SKM-1 treated with dmso at 0.1 percent for 144 hours (cell line): ENCODE results near the gene OR5AR1.
"Not testable (repeated sequence)": the region's sequence is repeated elsewhere in the genome, so short reads cannot be mapped to it uniquely, and the experiment has no call there.

ENCODE experiments used
- DNase-seq: peaks from one replicate; lab custom pipeline; 2025; ENCODE audit not compliant: unreplicated experiment; lab: John Stamatoyannopoulos, UW

Gene OR5AR1

DNA sequence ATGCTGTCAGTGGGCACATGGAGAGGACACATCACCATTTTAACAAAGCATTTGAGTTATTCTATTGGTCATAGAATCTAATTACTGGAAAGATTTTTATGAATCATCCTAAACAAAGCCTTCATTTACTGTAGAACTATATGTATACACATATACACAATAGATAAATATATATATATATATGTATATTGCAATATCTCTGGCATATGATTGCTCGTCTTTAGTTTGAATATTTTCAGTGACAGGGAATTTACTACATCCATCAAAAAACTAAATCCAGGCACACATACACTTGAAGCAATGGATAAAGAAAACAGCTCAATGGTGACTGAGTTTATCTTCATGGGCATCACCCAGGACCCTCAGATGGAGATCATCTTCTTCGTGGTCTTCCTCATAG lies at the start of gene OR5AR1:
Gene OR5AR1, plus strand, starts transcription at position 301 of the 400 bp plus-strand sequence. Its CDS starts 0 bp downstream, at position 301.
- no peak for DNase-seq

DNA sequence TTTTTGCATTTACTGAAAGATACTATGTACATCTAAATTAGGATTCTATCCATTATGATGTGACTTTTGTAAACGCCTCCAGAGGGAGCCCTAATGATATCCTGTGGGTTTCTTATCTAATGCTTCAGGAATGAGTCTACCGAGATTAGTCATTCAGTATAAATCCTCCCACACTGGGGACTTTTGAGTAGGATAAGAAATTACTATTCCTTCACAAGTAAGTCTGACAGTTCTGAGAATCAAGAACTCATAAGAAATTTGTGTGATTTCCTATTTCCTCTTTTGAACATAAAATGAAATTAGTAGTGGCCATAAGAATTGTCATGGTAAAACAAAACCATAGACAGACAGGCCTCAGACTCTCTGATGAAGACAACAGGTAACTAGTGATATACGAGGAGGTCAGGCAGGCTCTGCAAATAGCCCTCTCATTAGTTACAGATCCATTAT lies 38.8 kb upstream of the OR5AR1 start:
- DNase-seq = peak; percentile 21

DNA sequence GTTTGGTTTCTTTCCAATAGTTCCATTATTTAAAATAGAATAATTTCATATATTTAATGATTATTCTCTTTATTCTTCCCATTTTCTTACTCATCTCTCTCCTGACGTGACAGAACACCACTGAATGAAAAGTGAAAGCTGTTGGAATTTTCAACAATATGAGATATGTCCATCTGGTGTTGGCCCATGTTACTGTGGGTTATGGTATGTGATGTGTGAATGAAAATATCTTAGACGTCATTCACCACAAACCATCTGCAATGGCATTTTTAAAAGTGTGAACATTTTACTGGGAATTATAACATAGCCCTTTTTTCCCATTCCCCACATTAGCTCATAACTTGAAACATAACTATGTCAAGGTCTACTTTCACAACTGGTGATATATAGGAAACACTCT lies 37.5 kb upstream of the OR5AR1 start:
- no peak for DNase-seq

DNA sequence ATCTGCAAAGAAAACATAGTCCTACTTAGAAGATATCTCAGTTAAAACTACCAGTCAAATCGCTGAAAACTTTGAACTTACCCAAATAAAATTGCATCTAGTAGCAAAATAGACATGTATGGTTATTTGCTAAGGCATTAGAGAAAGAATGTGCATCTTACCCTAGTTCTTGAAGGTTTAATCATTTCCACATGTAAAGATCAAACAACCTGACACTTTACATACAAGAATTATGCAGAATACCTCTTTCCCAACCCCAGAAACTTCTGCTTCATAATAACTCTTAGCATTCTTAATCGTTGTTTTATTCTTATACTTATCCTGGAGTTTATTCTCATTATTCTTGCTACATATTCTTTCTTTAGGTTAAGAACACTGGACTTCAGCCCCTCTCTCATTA lies 31.2 kb upstream of the OR5AR1 start:
- no peak for DNase-seq

DNA sequence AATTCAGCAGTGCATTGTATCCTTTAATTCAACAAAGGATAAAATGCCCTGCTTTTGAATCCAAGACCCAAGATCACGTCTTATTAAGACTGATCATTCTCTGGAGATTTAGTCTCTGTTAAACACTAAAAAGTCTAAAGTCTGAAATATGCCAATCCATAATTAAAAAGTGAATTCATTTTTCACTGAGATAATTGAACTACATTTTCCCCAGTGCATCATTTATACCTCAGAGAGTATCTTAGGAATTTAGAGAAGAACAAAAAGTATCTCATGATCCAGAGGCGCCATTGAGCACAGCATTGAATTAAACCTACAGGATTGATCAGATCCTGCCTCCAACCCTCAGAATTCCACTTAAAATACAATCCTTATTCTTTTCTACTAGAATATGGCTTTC lies 26.6 kb upstream of the OR5AR1 start:
- DNase-seq = no peak

DNA sequence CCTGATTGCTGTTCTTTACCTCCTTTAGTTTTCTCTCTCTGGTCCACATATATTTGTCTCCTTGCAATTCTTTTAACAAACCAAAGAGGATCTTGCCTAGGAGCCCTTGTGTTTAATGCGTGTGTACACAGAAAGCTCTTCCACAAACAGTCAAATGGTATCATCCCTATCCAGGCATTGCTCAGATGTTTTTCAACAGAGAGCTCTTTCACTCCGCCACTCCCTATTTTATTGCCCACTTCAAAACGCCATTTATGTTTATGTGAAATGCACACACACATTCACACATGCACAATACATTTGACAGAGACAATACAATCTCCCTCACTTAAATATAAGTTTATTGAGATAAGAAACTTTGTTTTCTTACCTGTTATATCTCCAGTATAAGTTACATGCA lies 26.0 kb upstream of the OR5AR1 start:
- DNase-seq = no peak

DNA sequence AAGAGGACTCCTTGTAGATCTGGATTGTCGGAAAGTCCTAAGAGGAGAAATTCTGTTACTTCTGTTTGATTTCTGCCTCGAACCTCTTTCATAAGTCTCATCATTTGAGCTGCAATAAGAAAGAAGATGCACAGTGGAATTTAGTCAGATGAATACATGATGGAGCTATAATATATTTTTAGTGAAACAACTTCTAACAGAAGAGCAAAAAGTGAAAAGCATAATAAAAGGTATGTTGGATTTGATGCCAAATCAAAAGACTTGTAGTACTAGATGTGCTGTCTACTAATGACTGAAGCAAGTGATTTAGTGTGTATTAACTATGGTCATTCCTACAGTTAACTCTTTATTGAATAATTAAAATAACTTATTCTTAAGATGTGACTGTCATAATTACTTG lies 21.1 kb upstream of the OR5AR1 start, which contains the start of gene OR5AP2:
Gene OR5AP2, minus strand, starts transcription at position 101 of the 400 bp plus-strand sequence. Its CDS starts 0 bp downstream, at position 101.
- DNase-seq = no peak

DNA sequence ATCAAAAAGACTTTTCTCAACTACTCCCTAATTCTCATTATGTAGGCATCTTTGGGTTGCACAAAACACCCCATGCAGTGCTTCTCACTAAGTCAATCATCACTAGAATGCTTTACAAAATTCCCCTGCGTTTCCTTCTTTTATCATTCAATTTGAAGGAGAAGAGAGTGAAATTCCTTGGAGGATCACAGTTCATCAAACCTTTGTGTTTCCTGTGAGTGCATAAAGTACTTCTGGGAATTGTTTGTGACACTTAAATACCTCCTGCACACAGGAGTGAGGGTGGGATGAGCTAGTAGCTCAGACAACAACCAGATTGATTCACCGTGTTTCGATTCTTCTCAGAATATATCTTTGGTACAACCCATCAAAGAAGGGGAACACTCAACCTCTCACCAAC lies 3.7 kb upstream of the OR5AR1 start:
- no peak for DNase-seq

DNA sequence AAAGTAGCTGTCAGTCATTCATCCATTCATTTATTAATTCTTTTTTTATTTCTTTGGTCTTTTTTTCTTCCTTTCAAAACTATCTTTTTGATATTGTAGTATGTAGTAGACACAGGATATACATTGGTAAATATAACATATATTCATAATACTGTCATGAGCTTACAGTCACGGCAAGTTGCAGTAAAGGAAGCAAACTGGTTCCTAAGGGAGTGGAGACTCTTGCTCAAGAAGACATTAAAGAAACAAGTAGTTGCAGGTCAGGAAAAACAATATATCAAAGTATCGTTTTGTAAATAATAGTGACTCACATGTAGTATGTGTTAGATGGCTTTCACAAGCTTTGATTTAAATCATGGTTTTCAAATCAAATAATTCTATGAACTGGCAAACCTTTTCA lies 7.5 kb downstream of the OR5AR1 start:
- no peak for DNase-seq

DNA sequence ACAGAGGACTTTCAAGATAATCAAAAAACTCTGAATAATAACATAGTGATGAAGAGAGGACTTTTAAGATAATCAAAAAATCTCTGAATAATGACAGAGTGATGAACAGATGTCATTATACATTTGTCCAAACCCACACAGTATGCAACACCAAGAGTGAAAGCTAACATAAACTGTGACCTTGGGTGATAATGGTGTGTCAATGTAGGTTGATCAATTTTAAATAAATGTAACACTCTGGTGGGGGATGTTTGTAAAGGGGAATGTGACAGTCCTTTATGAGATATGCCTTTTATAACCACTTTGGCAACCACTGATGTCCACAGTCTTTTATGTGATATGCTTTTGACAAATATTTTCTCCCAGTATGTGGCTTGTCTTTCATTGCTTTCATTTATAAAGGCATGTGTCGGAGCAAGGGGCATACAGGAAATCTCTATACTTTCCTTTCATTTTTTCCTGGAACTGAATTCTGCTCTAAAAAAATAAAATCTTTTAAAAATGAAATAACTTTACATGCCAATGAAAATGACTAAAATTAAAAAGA lies 25.1 kb downstream of the OR5AR1 start:
- no peak for DNase-seq

DNA sequence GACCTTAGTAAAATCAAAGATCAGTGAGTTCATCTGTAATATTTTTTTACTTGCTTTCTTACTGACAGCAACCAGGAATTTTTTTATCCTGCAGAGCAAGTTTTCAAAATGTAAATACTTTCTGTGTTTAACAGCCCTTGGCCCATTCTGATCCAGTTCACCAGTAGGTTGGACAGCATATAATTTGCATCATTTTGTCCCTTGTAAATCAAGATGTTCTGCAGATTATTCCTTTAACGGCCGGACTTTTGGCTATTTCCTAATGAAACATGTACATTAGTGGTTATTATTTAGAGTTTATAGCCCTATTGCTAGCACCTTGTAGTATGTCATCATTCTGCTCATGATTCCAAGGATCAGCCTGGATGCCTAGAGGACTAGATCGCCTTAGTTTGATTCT lies 27.7 kb downstream of the OR5AR1 start:
- not testable (repeated sequence) for DNase-seq

DNA sequence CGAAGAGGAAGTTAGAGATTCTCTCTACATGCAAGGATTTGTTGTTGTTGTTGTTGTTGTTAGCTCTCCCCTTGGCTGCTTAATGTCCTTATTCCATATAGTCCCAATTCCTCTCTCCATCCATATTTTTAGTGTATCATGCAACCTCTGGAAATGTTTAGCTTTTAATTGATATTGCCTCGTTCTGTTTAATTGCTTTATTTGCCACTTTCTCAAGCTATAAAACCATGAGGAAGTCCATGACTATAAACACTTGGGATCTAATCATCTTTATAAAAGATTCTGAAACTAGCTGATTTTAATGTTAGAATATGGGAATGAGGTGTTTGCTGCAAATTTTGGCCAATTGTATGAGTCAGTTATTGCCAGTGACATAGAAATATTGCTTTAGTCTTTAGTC lies 29.9 kb downstream of the OR5AR1 start:
- DNase-seq = no peak

DNA sequence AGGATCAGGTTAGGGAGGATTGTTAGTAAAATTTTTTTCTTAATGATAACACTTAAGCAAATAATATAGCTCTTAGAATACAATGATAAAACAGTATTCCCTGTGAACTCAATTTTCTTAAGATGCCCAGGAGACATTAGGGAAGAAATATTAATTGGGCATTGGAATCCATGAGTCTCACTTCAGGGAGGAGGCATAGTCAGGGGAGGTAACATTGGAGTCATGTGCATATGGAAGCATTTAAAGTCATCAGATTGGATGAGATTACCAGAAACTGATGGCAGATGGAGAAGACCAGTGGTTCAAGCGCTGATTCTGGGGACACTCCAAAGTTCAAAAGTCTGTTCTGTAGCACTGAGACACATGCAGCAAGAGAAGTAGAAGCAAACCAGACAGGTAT lies 35.3 kb downstream of the OR5AR1 start, which contains the start of gene OR9G1:
Gene OR9G1, plus strand, starts transcription at position 301 of the 400 bp plus-strand sequence. CDS start 1,293 bp downstream, outside the sequence.
- no peak for DNase-seq

DNA sequence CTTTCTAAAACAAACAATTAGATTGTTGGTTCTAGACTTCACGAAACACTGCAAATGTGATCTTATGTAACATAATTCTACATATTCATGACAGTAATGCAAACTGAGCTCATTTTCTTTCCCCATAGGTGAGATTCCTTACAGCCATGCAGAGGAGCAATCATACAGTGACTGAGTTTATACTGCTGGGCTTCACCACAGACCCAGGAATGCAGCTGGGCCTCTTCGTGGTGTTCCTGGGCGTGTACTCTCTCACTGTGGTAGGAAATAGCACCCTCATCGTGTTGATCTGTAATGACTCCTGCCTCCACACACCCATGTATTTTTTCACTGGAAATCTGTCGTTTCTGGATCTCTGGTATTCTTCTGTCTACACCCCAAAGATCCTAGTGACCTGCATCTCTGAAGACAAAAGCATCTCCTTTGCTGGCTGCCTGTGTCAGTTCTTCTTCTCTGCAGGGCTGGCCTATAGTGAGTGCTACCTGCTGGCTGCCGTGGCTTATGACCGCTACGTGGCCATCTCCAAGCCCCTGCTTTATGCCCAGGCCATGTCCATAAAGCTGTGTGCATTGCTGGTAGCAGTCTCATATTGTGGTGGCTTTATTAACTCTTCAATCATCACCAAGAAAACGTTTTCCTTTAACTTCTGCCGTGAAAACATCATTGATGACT lies 36.9 kb downstream of the OR5AR1 start:
- DNase-seq = no peak

DNA sequence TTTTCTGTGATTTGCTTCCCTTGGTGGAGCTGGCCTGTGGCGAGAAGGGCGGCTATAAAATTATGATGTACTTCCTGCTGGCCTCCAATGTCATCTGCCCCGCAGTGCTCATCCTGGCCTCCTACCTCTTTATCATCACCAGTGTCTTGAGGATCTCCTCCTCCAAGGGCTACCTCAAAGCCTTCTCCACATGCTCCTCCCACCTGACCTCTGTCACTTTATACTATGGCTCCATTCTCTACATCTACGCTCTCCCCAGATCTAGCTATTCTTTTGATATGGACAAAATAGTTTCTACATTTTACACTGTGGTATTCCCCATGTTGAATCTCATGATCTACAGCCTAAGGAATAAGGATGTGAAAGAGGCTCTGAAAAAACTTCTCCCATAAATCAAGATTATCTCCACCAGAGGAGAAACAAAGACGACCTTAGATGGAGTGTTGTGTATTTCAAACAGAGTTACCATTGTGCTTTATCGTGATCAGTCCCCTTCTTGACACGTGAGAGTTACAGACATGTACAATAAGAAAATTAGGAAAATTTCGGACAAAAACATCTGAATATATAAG lies 37.5 kb downstream of the OR5AR1 start:
- no peak for DNase-seq

DNA sequence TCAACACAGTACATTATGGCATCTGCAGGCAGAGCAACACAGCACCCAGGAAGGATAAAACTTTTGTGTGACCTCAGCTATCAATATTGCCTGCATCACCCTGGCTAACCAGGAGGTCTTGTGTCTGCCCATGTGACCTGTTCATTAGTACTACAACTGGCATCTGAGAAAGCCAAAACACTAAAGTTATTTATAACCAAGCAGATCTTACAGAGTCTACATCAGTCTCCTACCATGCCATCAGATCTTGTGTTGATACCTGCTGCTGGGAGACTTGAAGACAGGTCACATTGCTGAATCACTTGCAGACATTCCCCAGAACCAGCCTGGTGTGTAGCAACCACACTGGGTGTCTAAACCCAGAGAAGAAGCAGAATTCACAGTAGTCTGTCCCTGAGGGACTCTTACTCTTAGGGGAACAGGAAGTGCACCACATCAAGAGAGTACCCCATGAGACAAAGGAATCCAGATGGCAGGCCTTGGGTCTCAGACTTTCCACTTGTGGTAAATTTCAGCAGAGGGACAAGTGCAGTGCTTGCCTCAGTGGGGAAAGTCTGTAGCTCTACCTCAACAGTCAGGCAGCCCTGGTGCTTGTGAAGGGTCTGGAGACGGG lies 42.4 kb downstream of the OR5AR1 start:
- DNase-seq = no peak

DNA sequence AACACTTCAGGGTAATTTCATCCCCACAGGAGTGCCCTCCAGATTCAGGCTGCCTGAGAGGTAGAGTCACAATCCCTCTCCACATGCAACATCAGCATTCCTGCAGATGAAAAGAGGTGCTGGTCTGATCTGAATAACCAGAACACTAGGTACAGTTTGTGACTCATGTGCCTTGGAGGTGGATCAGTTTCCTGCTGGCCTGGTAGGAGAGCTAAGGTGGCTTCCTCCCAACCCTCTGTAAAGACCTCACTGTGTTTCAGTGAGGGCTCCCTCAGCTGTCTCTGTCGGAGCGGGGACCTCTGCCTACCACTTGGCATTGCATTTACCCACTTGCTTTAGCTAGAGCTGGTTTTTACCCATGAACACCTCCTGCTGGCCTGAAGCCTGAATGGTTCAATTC lies 43.0 kb downstream of the OR5AR1 start:
- no peak for DNase-seq

DNA sequence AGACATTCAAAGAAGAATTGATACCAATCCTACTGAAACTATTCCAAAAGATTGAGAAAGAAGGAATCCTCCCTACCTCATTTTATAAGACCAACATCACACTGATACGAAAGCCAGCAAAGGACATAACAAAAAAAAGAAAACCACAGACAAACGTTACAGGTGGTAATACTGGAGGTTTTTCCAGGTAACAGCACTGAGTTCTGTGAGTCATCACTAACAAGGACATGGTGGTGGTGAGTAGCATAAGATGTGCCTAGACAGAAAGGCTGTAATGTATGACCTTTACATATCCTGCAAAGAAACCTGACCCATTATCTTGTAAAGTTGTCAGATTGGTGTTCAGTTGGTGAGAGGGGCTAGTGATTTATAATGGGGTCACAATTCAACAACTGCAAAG lies 50.7 kb downstream of the OR5AR1 start:
- no peak for DNase-seq
